NCI-H526 (cell line): ENCODE data around the gene UNC5C.

Experiments
- DNase-seq, 2 experiments: peaks; one replicate each; lab custom pipeline; 2025; lab: John Stamatoyannopoulos, UW

The UNC5C gene

DNA sequence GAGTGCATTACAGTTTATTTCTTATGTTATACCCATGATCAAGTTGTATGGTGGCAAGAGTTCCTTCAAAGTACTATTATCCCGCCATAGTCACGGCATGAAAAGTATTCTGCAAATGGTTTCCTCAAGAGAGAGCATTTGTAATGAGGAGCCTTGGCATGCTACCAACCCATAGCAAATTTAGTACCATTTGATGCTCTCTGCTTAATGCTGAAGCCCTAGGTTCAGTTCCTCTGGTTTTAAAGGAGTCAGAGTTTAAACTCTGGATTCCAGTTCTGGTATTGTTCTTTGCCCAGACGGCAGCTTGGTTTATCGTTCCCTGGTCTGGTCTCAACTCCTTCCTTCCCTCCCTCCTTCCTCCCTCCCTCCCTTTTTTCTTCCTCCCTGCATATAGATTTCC is 419.7 kb downstream of the UNC5C start:
- no peak for DNase-seq

- peak in 1 of 2 experiments; percentile 52 for DNase-seq
These were observed 423.8 kb downstream of the UNC5C start for GRCh38 chr4:95124906-95125504.

DNA sequence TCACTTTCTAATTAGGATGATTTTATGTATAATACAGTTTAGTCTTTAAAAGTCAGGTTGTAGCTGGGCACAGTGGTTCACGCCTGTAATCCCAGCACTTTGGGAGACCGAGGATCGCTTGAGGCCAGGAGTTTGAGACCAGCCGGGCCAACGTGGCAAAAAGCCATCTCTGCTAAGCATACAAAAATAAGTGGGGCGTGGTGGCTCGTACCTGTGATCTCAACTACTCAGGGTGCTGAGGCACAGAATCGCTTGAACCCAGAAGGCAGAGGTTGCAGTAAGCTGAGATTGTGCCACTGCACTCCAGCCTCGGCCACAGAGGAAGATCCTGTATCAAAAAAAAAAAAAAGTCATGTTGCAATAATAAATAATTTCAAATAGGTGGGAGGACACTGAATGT is 426.8 kb downstream of the UNC5C start:
- no peak for DNase-seq

- DNase-seq, result no peak
These were observed 428.3 kb downstream of the UNC5C start for GRCh38 chr4:95120456-95120855.

DNA sequence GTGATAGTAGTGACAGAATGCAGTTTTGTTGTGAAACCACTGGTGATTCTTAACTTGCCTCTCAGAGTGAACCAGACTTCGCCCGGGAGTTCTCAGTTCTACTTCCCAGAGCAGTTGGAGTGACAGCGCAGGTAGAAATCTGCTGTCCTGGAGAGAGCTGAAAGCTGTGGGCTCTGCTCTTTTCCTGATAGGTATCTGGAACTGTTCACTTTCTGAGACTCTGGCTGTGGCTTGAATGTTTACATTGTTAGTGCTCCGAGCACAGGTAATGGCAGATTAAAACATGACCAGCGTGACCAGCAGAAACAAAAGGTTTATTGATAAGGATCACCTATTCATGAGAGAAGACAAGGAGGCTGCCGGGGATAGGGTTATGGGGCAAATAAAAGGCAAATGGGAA is 430.3 kb downstream of the UNC5C start:
- DNase-seq, result peak; percentile 74 to 85

DNA sequence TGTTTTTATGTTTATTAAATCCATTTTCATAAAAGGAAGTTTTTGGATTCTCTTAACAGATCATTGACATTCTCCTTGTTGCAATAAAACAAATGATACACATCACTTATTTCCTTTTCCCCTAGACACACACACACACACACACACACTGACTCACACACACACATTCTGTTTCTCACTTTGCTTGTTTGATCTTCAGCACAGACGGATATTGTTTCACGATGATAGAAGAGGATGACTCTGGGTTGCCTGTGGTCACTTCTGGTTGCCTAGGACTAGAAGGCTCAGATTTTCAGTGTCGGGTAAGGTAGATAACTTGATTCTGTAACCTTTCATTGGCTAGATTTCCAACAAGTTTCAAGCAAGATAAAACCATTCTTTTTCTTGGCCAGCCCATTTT is 434.3 kb downstream of the UNC5C start:
- DNase-seq, result no peak
